ENCODE measurements around the gene EGR4.

The EGR4 gene

GRCh38 chr2:73244580-73244979, 48.8 kb downstream of the EGR4 start:
- DNase-seq: no peak

GRCh38 chr2:73243884-73244570, 49.3 kb downstream of the EGR4 start:
- DNase-seq: no peak
